ENCODE data around the gene CHD6. TPM values are rescaled to one million over a fixed set of nuclear protein-coding genes. Genes with fewer than 3 reads are reported as not detected.
A peak's percentile ranks its signal among the peaks of the same experiment; 100 is the strongest.

CHD6 gene, protein sequence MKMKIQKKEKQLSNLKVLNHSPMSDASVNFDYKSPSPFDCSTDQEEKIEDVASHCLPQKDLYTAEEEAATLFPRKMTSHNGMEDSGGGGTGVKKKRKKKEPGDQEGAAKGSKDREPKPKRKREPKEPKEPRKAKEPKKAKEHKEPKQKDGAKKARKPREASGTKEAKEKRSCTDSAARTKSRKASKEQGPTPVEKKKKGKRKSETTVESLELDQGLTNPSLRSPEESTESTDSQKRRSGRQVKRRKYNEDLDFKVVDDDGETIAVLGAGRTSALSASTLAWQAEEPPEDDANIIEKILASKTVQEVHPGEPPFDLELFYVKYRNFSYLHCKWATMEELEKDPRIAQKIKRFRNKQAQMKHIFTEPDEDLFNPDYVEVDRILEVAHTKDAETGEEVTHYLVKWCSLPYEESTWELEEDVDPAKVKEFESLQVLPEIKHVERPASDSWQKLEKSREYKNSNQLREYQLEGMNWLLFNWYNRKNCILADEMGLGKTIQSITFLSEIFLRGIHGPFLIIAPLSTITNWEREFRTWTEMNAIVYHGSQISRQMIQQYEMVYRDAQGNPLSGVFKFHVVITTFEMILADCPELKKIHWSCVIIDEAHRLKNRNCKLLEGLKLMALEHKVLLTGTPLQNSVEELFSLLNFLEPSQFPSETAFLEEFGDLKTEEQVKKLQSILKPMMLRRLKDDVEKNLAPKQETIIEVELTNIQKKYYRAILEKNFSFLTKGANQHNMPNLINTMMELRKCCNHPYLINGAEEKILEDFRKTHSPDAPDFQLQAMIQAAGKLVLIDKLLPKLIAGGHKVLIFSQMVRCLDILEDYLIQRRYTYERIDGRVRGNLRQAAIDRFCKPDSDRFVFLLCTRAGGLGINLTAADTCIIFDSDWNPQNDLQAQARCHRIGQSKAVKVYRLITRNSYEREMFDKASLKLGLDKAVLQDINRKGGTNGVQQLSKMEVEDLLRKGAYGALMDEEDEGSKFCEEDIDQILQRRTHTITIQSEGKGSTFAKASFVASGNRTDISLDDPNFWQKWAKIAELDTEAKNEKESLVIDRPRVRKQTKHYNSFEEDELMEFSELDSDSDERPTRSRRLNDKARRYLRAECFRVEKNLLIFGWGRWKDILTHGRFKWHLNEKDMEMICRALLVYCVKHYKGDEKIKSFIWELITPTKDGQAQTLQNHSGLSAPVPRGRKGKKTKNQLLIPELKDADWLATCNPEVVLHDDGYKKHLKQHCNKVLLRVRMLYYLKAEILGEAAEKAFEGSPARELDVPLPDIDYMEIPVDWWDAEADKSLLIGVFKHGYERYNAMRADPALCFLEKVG (N-terminal part only)
- 10 to 100 TPM; 14.7 to 32.6 (median 20.4) TPM for total RNA-seq
- 10 to 100 TPM in 1 of 2 donors, 1 to 10 TPM in 1; 9.8 to 12.2 TPM for polyA plus RNA-seq

DNA sequence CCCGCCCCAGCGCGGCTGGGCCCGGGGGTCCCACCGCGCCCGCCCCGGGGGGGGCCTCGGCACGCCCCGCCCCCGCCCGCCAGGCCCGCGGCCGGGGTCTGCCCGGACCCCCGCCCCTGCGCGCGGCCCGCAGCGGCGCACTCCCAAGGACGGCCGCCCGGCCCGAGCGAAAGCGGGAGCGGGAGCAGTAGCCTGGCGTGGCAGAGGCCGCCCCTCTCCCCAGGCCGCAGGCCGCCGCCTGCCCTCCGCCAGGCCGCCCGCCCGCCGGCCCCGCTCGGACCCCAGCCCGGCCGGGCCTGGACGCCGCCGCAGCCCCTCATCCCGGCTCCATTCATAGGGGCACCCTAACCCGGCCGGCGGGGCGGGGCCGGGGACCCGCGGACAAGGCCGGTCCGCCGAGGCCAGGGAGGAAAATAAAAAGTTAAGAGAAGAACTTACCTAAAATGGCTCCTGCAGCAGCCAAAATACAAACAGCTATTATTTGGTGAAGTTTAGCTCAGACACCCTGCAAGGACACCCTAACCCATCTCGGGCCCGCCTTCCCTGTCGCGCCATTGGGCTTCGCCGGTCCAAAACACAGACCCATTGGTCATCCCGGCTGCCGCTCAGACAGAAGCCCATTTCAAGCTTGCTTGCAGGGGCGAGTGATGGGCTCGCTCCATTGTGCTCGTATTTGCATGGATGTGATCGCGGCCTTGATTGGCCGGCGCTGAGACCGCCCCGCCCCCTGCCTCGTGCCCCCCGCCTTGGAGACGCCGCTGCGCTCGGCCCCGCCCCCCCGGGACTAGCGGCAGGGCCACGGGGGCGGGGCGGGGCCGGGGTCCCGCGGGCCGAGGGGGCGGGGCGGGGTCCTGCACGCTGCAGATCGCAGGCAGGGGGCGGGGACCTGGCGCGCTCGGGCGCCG lies at the start of gene CHD6:
TSS of gene CHD6 (minus strand) at position 476 of the 905 bp plus-strand sequence. CDS start 67,040 bp downstream, outside the sequence.
- Histone ChIP-seq H3K9me3 (no peaks in the 10 kb centered on the region), H3K27me3 (no peaks in the 10 kb centered on the region), H3K27ac (peak within 1 kb of the TSS in 3 of 4 donors; percentile 64 to 77 (median 71)), H3K4me1 (peaks cover 16 to 23% (median 19%) of the 10 kb centered on the region in 3 donors), H3K4me3 (peak within 1 kb of the TSS; percentile 60 to 95 (median 67)), H3K36me3 (no peaks in the 10 kb centered on the region)
- TF ChIP-seq, protein P1, sequence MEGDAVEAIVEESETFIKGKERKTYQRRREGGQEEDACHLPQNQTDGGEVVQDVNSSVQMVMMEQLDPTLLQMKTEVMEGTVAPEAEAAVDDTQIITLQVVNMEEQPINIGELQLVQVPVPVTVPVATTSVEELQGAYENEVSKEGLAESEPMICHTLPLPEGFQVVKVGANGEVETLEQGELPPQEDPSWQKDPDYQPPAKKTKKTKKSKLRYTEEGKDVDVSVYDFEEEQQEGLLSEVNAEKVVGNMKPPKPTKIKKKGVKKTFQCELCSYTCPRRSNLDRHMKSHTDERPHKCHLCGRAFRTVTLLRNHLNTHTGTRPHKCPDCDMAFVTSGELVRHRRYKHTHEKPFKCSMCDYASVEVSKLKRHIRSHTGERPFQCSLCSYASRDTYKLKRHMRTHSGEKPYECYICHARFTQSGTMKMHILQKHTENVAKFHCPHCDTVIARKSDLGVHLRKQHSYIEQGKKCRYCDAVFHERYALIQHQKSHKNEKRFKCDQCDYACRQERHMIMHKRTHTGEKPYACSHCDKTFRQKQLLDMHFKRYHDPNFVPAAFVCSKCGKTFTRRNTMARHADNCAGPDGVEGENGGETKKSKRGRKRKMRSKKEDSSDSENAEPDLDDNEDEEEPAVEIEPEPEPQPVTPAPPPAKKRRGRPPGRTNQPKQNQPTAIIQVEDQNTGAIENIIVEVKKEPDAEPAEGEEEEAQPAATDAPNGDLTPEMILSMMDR (IDR thresholded peaks at IDR 0.05): no peak
- peak; percentile 98 to 99 (median 98) for ATAC-seq
- peak; percentile 99 to 100 (median 100) for DNase-seq
- no peak for FAIRE-seq
- intact Hi-C loops (cut with DNase I): no loop called here
- WGBS, 2 donors: 0 to 1% methylated on average over 48 to 102 of the region's 102 CpGs

DNA sequence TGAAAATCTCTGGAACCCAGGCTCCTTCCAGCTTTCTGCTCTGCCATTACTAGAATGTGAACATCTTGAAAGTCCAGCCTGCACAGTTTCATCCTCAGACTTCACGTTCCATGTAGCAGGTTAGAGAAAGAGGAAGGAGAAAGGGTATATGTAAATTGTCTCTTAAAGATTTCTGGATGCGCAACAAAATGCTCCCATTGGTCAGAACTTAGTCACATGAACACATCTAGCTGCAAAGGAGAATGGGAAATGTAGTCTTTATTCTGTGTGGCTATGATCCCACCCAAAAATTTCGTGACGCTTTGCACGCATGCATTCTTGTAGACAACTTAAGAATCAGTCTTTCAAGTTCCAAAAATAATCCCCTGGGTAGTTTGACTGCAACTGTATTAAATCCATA lies 46.4 kb upstream of the CHD6 start:
- no peak overlapping the region for H3K27ac ChIP-seq
- no peaks in the 10 kb centered on the region for H3K36me3 ChIP-seq
- TF ChIP-seq, protein P1 (IDR thresholded peaks at IDR 0.05): no peak
- intact Hi-C loops (cut with DNase I): no loop called here
- ATAC-seq (no peak), DNase-seq (no peak), FAIRE-seq (no peak)
- 54 to 57% methylated on average over 5 of the region's 5 CpGs for WGBS, 2 donors
- no peak overlapping the region for H3K4me3 ChIP-seq
- no peaks in the 10 kb centered on the region for H3K9me3 ChIP-seq
- no peaks in the 10 kb centered on the region for H3K27me3 ChIP-seq
- no peaks in the 10 kb centered on the region for H3K4me1 ChIP-seq

DNA sequence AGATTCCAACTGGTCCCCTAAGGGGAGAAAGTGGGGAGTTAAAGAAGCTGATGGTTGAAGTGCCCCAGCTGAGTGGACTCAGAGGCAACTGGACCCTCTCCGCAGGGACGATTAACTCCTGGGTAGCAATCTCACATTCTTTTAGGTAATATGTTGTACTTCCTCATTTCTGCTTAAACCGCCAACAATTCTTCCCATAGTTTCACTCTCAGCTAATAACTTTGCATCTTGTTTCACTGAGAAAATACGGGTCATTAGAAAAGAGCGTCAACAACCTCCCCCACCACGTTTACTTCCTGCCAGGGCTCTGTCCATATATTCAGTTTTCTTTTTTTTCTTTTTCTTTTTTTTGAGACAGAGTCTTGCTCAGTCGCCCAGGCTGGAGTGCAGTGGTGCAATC lies 39.5 kb upstream of the CHD6 start:
- FAIRE-seq: no peak
- Histone ChIP-seq H3K9me3 (no peaks in the 10 kb centered on the region), H3K4me1 (no peaks in the 10 kb centered on the region), H3K36me3 (no peaks in the 10 kb centered on the region), H3K4me3 (no peak overlapping the region), H3K27me3 (no peaks in the 10 kb centered on the region), H3K27ac (no peak overlapping the region)
- intact Hi-C loops (cut with DNase I): no loop called here
- TF ChIP-seq, protein P1 (IDR thresholded peaks at IDR 0.05): no peak
- WGBS, 2 donors: 55 to 69% methylated on average over 7 of the region's 7 CpGs
- ATAC-seq: no peak
- DNase-seq: no peak

Measured in pancreas (tissue), 10 donors.